ENCODE data around the gene PRKAB1.
A peak's percentile ranks its signal among the peaks of the same experiment; 100 is the strongest.
"Not testable (repeated sequence)": the region's sequence is repeated elsewhere in the genome, so short reads cannot be mapped to it uniquely, and the experiment has no call there.

Gene PRKAB1

GRCh38 chr12:119667577-119668323 is at the start of gene PRKAB1:
Gene PRKAB1, plus strand, starts transcription at chr12:119668133. Its CDS starts 112 bp downstream, at chr12:119668245.
- peak; percentile 95 for DNase-seq (ENCODE audit: low read depth)

GRCh38 chr12:119618328-119618896 is 49.5 kb upstream of the PRKAB1 start:
- not testable (repeated sequence) for DNase-seq (ENCODE audit: low read depth)

- no peak for DNase-seq (ENCODE audit: low read depth)
Measured at GRCh38 chr12:119620490-119620889, 47.4 kb upstream of the PRKAB1 start.

GRCh38 chr12:119621878-119622277 is 46.1 kb upstream of the PRKAB1 start:
- no peak for DNase-seq (ENCODE audit: low read depth)

- no peak for DNase-seq (ENCODE audit: low read depth)
Measured at GRCh38 chr12:119624966-119625365, 43.0 kb upstream of the PRKAB1 start.

- DNase-seq (ENCODE audit: low read depth), result no peak
Measured at GRCh38 chr12:119627019-119627643, 40.8 kb upstream of the PRKAB1 start.

- DNase-seq (ENCODE audit: low read depth), result no peak
Measured at GRCh38 chr12:119627686-119628085, 40.2 kb upstream of the PRKAB1 start.

GRCh38 chr12:119630223-119630780 is 37.6 kb upstream of the PRKAB1 start:
- no peak for DNase-seq (ENCODE audit: low read depth)

GRCh38 chr12:119630962-119631550 is 36.9 kb upstream of the PRKAB1 start:
- no peak for DNase-seq (ENCODE audit: low read depth)

- no peak for DNase-seq (ENCODE audit: low read depth)
Measured at GRCh38 chr12:119631930-119632678, 35.8 kb upstream of the PRKAB1 start.

- no peak for DNase-seq (ENCODE audit: low read depth)
Measured at GRCh38 chr12:119634743-119635142, 33.2 kb upstream of the PRKAB1 start.

- DNase-seq (ENCODE audit: low read depth), result no peak
Measured at GRCh38 chr12:119642986-119643385, 24.9 kb upstream of the PRKAB1 start.

- no peak for DNase-seq (ENCODE audit: low read depth)
Measured at GRCh38 chr12:119644930-119645329, 23.0 kb upstream of the PRKAB1 start.

- no peak for DNase-seq (ENCODE audit: low read depth)
Measured at GRCh38 chr12:119645535-119646059, 22.3 kb upstream of the PRKAB1 start.

- DNase-seq (ENCODE audit: low read depth), result no peak
Measured at GRCh38 chr12:119649202-119649808, 18.6 kb upstream of the PRKAB1 start.

GRCh38 chr12:119652665-119653064 is 15.3 kb upstream of the PRKAB1 start:
- DNase-seq (ENCODE audit: low read depth), result no peak

- not testable (repeated sequence) for DNase-seq (ENCODE audit: low read depth)
Measured at GRCh38 chr12:119657001-119657400, 10.9 kb upstream of the PRKAB1 start.

GRCh38 chr12:119658166-119658565 is 9.8 kb upstream of the PRKAB1 start:
- not testable (repeated sequence) for DNase-seq (ENCODE audit: low read depth)

GRCh38 chr12:119659289-119659897 is 8.5 kb upstream of the PRKAB1 start:
- no peak for DNase-seq (ENCODE audit: low read depth)

- no peak for DNase-seq (ENCODE audit: low read depth)
Measured at GRCh38 chr12:119660076-119660475, 7.9 kb upstream of the PRKAB1 start.

- no peak for DNase-seq (ENCODE audit: low read depth)
Measured at GRCh38 chr12:119661882-119662281, 6.1 kb upstream of the PRKAB1 start.
